Transverse colon (tissue), 4 donors: Measurements from ENCODE around the gene MS4A15.

Experiments used
- EP300 ChIP-seq: sonication (generic); formaldehyde crosslinking; IDR thresholded peaks from one replicate; pipeline ENCODE4 v1.6.1; 2017; ENCODE audit warnings: antibody characterized with exemption, low read depth
- POLR2A ChIP-seq: fragments of 450-650 bp; IDR thresholded peaks from one replicate; pipeline ENCODE4 v1.6.1; 2016; ENCODE audit warnings: antibody characterized with exemption, mild to moderate bottlenecking, moderate library complexity
- POLR2AphosphoS5 ChIP-seq, 3 donors: sonication (generic); formaldehyde crosslinking; IDR thresholded peaks; one replicate each; pipeline ENCODE4 v1.6.1; 2016; ENCODE audit warnings: antibody characterized with exemption in 3 of 3
- TF ChIP-seq, protein P1 (sequence below), 5 experiments: fragments of 200-600 bp in 3 of 5; fragments of 450-650 bp in 2 of 5; sonication (generic) in 3 of 5; IDR thresholded peaks; 1 replicate in 2 of 5; 2 replicates in 3 of 5; pipeline ENCODE4 v1.5.1; 2016 to 2017; ENCODE audit warnings: antibody characterized with exemption in 5 of 5, inconsistent platforms in 3 of 5, mild to moderate bottlenecking in 2 of 5, moderate library complexity in 1 of 5

DNA sequence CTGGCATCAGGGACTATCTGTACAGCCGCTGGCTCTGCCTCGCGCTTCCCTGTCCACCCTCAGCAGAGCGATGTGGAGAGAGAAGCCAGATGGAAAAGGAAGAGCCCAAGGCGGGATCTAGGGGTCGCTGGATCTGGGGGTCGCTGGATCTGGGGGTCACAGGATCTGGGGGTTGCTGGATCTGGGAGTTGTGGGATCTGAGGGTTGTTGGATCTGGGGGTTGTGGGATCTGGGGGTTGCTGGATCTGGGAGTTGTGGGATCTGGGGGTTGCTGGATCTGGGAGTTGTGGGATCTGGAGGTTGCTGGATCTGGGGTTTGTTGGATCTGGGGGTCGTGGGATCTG lies 26.4 kb downstream of the MS4A15 start:
- no peak for TF ChIP-seq POLR2A
- TF ChIP-seq, protein P1, sequence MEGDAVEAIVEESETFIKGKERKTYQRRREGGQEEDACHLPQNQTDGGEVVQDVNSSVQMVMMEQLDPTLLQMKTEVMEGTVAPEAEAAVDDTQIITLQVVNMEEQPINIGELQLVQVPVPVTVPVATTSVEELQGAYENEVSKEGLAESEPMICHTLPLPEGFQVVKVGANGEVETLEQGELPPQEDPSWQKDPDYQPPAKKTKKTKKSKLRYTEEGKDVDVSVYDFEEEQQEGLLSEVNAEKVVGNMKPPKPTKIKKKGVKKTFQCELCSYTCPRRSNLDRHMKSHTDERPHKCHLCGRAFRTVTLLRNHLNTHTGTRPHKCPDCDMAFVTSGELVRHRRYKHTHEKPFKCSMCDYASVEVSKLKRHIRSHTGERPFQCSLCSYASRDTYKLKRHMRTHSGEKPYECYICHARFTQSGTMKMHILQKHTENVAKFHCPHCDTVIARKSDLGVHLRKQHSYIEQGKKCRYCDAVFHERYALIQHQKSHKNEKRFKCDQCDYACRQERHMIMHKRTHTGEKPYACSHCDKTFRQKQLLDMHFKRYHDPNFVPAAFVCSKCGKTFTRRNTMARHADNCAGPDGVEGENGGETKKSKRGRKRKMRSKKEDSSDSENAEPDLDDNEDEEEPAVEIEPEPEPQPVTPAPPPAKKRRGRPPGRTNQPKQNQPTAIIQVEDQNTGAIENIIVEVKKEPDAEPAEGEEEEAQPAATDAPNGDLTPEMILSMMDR (IDR thresholded peaks at IDR 0.05): no peak
- TF ChIP-seq POLR2AphosphoS5 (IDR thresholded peaks at IDR 0.05): no peak
- TF ChIP-seq EP300: no peak
